HG02885 (cell line): ENCODE measurements around the gene SCN3A.

ENCODE experiments used
- ATAC-seq: cut with Tn5 transposase; IDR thresholded peaks from one replicate; pipeline ENCODE4 v1.9.1; 2021; ENCODE audit warnings: mild to moderate bottlenecking; ENCODE audit not compliant: unreplicated experiment, poor library complexity

SCN3A gene

GRCh38 chr2:165203689-165204559, at the start of gene SCN3A:
Gene SCN3A, minus strand, starts transcription at chr2:165204050. Its CDS starts 27,656 bp downstream, at chr2:165176394.
- ATAC-seq: peak; percentile 70

- no peak for ATAC-seq
Measured at GRCh38 chr2:165253178-165253577, 49.3 kb upstream of the SCN3A start.

- ATAC-seq: no peak
Measured at GRCh38 chr2:165251366-165251765, 47.5 kb upstream of the SCN3A start.

GRCh38 chr2:165248238-165248637, 44.4 kb upstream of the SCN3A start:
- ATAC-seq: no peak

- ATAC-seq: no peak
Measured at GRCh38 chr2:165245081-165245793, 41.4 kb upstream of the SCN3A start.

GRCh38 chr2:165240916-165241315, 37.1 kb upstream of the SCN3A start:
- no peak for ATAC-seq

GRCh38 chr2:165239856-165240515, 36.1 kb upstream of the SCN3A start:
- ATAC-seq: no peak

GRCh38 chr2:165239230-165239629, 35.4 kb upstream of the SCN3A start, which contains the start of gene SCN2A:
Gene SCN2A, plus strand, starts transcription at chr2:165239414. Its CDS starts 56,410 bp downstream, at chr2:165295824.
- peak; percentile 78 for ATAC-seq

GRCh38 chr2:165238295-165238694, 34.4 kb upstream of the SCN3A start:
- ATAC-seq: no peak

- no peak for ATAC-seq
Measured at GRCh38 chr2:165237056-165237455, 33.2 kb upstream of the SCN3A start.

- ATAC-seq: no peak
Measured at GRCh38 chr2:165227571-165227970, 23.7 kb upstream of the SCN3A start.

GRCh38 chr2:165224941-165225340, 21.1 kb upstream of the SCN3A start:
- ATAC-seq: no peak

- no peak for ATAC-seq
Measured at GRCh38 chr2:165219481-165219880, 15.6 kb upstream of the SCN3A start.

GRCh38 chr2:165214093-165214492, 10.2 kb upstream of the SCN3A start:
- ATAC-seq: no peak

GRCh38 chr2:165208094-165208493, 4.2 kb upstream of the SCN3A start:
- no peak for ATAC-seq

GRCh38 chr2:165205865-165206264, 2.0 kb upstream of the SCN3A start:
- ATAC-seq: no peak

- no peak for ATAC-seq
Measured at GRCh38 chr2:165202239-165202638, 1.6 kb downstream of the SCN3A start.

GRCh38 chr2:165198181-165198580, 5.7 kb downstream of the SCN3A start:
- no peak for ATAC-seq

GRCh38 chr2:165197346-165197745, 6.5 kb downstream of the SCN3A start:
- ATAC-seq: no peak

GRCh38 chr2:165196411-165196810, 7.4 kb downstream of the SCN3A start:
- ATAC-seq: no peak
